Forelimb muscle (tissue), 1 donor: ENCODE results near the gene IDUA. TPM values are rescaled to one million over a fixed set of nuclear protein-coding genes. Genes with fewer than 3 reads are reported as not detected.

Source experiments
- DNase-seq: peaks from one replicate; pipeline ENCODE4 v3.0.0-alpha.2; 2013; ENCODE audit warnings: low read depth
- polyA plus RNA-seq: library from polyadenylated mRNA; unstranded; fragments of 120-200 nt; gene quantifications from one replicate; pipeline ENCODE4 v1.2.1, GENCODE V29; 2013; ENCODE audit not compliant: insufficient read length

Gene IDUA
- polyA plus RNA-seq, 1 donor, result 13.9 TPM

DNA sequence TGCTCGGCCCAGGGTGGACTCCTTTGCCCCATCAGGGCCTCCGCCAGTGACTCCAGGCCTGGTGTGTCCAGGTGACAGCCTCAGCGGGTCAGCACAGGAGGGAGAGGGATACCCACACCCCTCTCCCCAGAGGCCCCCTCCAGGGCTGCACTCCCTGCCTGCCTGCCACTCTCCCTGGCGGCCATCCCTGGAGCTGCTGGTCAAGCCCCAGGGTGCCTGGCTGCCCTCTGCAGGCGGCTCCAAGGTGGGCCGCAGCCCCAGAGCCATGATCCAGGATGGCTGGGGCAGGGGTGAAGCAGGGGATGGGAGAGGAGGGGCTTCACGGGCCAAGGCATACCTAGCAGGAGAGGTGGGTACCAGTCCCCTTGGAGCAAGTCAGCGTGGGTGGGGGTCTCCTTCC, 28.3 kb downstream of the IDUA start:
- no peak for DNase-seq

DNA sequence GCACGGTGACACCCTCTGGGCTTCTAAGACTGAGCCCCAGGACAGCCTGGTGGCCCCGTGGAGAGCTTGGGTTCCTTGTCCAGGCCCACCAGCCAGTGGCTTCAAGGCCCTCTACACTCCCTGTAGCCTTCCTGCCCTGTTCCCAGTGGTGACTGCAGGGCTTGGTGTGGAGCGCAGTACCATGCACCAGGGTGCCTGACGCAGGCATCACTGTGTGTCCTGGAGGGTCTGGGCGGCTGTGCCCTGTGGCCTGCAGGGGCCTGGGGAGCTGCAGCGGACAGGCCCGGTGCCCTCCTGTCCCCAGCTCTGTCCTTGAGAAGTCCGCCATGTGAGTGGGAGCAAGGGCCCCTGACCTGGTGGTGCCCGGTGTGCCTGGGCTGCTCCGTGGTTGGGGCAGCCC, 28.9 kb downstream of the IDUA start:
- DNase-seq, result no peak

DNA sequence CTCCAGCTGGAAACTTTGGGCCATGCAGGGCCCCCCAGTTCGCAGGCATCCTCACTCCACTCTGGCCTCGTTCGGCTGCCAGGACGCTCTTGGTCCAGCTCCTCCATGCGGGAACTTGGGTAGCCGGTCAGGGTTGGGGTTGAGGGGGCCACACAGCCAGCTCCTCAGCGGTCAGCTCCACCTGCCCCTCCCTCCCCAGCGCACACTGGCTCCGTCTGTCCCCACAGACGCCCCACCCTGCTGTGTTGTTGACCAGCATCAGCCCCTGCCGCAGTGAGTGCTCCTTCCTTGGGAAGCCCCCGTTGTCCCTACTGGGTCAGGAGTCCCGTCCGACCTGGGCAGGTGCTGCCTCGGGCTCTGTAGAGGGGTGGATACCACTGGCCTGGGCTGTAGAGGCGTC, 30.4 kb downstream of the IDUA start:
- DNase-seq, result no peak

DNA sequence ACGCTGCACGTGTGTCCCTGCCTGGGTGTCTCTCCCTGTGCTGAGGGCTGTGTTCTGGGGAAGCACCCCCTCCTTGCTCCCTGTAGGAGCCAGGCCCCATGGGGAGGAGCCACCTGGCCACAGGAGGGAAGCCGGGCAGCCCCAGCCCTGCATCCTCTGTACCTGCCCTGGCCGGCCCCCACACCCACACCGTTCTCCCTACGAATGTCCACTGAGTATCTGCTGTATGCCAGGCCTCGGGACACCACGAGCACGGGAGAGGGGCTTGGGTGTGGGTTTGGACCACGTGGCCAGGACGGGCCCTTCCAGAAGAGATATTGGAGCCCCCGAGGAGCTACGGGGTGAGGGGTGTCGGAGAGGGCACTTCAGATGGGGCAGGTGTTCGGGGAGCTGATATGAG, 30.9 kb downstream of the IDUA start:
- no peak for DNase-seq

DNA sequence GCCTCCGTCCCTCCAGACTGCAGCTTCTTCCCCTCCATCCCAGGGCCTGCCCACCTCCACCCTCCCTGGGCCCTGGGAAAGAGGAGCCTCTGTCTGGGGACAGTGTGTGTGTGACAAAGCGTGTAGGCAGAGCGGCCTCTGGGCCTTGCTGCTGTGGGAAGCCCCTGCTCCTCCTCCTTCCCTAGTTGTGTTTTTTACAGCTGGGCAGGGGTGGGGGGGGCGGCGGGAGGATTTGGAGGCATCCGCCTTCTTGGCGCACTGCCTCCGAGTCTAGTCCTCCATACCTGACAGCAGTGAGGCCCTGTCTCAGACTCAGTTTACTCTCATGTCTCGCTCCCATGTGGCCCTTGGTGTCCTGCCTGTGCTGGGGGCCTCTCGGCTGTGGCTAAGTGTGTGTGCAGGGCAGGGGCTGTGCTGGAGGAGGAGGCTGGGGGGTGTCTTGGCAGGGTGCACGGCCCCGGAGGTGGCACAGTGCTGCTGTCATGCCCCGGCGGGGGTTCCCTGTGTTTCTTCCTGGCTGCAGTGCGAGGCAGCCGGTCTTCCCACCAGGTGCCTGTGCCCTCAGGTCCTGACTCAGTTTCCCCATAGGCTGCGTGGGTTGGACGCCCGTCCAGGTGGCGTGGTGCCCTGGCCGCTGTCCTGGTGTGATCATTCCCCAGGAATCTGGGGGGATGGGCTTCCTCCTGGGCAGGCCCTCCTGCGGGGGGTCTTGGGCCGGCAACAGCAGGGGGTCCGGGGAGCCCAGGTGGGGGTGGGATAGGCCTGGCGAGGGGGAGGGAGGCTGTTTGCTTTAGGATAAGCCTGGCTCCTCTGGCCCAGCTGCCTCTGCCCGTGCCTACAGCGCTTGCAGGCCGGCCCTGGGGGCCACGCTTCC, 31.5 kb downstream of the IDUA start:
- no peak for DNase-seq

DNA sequence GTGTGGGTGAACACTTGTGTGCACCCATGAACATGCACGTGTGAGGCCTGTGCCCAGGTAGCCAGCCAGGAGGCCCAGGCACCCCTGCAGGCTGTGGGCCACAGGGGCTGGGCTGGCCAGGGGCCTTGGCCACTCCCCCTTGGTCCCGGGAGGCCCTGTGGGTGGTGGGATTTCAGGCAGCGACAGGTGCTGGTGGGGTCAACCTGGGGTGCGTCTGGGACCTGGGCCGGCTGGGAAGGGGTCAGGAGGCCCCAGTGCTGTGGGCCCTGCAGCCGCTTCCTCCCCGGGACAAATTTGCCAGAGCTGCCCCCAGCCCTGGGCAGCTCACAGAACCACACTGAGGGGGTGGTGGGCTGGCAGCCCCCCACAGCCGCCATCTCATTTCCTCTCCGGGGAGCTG, 32.5 kb downstream of the IDUA start:
- DNase-seq, result no peak

DNA sequence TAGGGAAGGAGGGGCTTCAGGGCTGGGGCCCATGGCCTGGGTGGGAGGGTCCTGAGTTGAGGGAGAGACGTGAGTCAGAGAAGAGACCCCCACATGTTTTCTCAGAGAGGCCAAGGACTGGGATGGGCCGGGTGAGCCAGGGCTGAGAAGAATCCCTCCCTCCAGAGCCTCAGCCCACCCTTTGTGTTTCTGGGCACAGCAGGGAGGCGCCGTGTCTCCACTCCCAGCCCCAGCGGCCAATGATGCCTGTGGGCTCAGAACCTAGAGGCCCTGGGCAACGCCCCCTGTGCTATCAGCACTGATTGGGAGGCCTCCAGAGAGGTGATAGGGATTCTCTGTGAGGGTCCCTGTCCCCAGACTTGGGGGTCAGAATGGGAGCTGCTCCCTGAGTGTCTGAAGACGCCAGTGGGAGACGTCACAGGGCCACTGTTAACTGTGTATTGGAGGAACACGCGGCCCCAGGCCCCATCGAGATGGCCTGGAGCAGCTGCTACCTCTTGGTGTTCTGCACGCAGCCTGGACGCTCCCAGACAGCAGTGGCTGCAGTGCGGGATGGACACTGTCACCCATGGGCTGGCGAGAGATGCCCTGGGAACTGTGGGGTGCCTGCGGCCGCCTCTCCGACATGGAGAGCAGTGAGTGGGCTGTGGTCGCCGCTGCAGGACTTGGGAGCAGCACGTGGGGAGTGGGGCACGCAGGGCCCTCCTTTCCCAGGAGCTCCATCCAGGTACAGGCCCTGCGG, 33.1 kb downstream of the IDUA start:
- DNase-seq, result no peak

DNA sequence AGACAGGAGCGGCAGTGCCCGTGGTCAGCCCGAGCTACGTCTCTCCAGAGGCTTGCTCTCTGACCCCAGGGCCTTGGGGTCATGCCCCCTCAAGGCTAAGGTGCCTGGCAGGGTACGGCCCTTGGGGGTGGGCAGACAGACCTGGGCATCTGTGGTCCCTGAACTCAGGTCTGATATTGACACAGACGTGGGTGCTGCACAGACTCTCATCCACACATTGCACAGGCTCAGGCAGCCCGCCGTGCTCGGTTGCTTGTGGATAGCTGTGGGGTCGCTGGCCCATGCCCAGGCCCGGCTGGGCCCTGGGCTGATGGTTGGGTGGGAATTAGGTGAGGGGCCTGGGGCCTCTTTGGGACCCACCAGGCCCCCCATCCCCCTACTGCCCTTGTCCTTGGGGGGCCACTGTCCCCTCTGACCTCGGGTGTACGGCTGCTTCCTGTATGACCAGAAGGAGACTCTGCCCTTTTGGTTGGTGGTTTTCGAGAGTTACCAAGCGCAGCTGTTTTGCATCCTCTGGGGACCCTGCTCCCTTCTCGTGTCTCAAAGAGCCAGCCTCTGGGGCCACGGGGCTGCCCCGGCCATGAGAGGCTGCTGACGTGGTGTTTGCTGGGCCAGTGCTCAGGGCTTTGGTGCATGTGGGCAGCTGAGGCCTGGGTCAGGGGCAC, 34.7 kb downstream of the IDUA start:
- DNase-seq, result no peak

DNA sequence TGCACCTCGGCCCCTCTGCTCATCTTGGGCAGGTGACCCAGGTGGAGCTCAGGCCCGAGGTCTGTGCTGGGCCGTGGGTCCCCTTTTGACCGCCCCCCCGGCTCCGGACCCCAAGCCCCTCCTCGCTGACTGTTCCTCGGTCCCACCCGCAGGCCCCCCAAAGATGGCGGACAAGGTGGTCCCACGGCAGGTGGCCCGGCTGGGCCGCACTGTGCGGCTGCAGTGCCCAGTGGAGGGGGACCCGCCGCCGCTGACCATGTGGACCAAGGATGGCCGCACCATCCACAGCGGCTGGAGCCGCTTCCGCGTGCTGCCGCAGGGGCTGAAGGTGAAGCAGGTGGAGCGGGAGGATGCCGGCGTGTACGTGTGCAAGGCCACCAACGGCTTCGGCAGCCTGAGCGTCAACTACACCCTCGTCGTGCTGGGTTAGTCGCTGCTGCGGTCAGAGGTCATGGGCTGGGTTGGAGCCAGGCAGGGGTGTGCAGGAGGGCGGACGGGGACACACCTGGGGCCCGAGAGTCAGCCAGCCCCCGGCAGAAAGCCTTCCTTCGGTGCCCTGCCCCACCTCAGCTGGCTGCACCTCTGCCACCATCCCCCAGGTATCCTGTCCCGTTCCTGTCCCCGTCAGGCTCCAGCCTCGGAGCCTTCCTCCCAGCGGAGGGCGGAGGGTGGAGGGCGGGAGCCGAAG, 35.4 kb downstream of the IDUA start:
- no peak for DNase-seq

DNA sequence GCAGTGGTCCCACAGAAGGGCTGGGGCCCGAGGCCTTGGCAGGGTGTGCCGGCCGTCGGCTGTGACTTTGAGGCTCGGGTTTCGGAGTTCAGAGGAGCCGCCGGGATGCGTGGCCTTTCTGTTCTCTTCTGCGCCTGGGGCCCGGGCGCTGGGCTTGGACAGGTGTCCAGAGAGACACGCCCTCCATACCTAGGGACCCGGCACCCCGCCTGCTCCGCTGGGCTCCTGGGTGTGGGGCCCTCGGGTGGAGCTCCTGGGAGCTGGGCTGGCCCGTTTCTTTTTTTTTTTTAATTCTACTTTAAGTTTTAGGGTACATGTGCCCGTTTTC, 35.9 kb downstream of the IDUA start:
- DNase-seq, result no peak

DNA sequence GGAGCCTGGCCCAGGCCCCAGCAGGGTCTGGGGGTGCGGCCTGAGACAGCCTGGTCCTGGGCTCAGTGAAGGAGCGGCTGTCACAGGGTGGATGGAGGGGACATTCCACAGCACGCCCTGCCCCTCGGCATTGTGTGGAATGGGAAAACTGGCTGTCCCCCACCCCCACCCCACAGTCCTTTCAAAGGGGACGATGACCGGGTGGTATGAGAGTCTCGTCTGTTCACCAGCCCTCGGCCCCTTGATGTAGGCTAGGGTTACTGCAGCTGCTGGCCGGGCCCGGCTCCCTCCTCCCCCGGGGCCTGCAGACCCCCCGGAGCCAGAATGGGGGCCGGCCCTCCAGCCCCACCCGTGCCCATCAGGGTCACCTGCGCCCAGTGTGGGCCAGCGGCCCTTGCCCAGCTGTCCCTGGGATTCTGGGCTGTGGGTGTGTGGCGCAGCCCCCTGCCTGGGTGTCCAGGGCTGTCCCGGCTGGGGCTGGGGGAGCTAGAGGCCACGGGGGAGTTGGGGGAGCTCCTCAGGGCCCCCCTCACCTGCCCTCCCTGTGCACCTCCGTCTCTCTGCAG, 36.3 kb downstream of the IDUA start:
- DNase-seq, result no peak

DNA sequence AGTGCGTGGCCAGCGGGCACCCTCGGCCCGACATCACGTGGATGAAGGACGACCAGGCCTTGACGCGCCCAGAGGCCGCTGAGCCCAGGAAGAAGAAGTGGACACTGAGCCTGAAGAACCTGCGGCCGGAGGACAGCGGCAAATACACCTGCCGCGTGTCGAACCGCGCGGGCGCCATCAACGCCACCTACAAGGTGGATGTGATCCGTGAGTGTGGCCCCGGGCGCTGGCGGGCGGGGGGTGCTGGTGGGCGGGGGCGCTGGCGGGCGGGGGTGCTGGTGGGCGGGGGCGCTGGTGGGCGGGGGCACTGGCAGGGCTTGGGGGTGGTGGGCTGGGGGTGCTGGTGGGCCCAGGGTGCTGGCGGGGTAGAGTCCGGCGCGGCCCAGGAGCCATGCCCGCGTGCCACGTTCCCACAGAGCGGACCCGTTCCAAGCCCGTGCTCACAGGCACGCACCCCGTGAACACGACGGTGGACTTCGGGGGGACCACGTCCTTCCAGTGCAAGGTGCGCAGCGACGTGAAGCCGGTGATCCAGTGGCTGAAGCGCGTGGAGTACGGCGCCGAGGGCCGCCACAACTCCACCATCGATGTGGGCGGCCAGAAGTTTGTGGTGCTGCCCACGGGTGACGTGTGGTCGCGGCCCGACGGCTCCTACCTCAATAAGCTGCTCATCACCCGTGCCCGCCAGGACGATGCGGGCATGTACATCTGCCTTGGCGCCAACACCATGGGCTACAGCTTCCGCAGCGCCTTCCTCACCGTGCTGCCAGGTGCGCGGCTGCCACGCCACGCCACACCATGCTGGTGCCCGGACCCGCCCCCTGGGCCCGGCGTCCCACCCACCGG, 37.3 kb downstream of the IDUA start:
- DNase-seq, result no peak

DNA sequence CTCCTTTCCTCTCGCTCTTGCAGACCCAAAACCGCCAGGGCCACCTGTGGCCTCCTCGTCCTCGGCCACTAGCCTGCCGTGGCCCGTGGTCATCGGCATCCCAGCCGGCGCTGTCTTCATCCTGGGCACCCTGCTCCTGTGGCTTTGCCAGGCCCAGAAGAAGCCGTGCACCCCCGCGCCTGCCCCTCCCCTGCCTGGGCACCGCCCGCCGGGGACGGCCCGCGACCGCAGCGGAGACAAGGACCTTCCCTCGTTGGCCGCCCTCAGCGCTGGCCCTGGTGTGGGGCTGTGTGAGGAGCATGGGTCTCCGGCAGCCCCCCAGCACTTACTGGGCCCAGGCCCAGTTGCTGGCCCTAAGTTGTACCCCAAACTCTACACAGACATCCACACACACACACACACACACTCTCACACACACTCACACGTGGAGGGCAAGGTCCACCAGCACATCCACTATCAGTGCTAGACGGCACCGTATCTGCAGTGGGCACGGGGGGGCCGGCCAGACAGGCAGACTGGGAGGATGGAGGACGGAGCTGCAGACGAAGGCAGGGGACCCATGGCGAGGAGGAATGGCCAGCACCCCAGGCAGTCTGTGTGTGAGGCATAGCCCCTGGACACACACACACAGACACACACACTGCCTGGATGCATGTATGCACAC, 38.2 kb downstream of the IDUA start:
- no peak for DNase-seq

DNA sequence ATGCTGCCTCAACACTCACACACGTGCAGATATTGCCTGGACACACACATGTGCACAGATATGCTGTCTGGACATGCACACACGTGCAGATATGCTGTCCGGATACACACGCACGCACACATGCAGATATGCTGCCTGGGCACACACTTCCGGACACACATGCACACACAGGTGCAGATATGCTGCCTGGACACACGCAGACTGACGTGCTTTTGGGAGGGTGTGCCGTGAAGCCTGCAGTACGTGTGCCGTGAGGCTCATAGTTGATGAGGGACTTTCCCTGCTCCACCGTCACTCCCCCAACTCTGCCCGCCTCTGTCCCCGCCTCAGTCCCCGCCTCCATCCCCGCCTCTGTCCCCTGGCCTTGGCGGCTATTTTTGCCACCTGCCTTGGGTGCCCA, 39.3 kb downstream of the IDUA start:
- DNase-seq, result no peak

DNA sequence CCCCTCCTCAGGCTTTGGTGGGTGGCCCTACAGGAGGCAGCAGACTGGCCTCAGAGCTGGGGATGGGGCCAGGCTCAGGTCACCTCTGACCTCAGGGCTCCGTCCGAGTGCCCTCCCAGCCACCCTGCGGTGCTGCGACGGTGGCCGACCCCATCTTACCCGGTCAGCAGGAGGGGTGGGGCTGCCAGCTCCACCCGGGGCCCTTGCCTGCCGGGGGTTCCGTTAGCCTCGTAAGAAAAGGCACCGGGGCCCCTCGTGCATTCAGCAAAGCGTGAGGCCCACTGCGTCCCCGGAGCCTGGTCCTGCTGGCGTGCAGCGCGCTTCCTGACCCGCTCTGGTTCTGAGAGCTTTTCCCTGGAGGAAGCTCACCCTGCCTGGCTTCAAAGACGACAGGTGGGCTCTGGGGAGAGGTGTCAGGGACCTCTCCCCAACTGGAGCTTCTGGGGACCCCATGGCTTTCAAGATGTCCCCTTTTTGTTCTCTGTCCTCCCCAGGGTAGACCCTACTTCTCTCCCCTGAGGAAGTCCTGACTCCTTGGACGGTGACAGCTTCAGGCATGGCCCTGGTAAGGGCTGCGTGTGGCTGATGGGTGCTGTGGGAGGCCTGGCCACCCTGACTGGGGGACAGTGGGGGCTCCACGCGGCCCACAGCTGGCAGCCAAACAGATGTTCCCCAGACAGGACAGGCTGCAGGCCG, 40.5 kb downstream of the IDUA start:
- no peak for DNase-seq

DNA sequence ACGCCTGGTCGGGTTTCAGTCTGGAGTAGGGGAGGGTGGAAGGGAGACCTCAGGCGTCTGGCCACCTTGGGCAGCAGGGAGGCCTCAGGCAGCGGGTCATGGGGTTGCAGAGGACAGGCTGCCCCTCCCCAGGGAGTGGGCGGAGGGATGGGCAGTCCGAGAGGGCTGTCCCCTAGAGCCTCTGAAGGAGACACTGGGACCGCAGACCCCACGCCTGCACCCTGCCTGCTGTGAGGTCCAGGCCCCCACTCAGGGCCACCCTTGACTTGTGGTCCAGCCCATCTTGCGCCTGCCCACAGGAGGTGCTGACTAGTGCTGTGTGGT, 41.0 kb downstream of the IDUA start:
- no peak for DNase-seq

DNA sequence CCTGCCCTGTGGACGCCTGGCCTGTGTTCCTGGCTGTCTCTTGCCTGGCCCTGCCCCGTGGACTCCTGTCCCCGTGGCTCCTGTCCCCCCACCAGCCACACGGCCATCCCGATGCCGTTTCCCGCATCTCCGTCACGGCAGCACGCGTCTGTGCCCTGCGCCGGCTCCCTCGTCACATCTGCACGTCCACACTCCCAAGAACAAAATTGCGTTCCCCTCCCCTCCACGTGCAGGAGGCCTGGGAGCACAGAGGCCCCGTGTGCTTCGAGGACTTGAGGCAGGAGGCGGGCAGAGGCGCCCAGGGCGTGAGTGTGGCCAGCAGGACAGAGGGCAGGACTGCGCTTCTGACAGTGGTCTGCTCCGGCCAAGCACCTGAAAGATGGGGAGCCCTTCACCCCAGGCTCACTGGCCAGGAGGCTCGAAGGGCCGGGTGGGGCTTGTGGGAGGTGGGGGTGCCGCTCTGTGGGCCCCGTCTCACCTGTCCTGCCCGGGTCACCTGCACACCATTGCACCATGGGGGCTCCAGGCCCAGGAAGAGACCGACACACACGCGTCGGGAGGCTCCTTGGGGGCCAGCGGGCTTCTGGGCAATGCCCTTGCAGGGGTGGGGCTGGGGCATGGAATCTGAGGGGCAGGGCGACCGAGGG, 41.9 kb downstream of the IDUA start:
- DNase-seq, result no peak

DNA sequence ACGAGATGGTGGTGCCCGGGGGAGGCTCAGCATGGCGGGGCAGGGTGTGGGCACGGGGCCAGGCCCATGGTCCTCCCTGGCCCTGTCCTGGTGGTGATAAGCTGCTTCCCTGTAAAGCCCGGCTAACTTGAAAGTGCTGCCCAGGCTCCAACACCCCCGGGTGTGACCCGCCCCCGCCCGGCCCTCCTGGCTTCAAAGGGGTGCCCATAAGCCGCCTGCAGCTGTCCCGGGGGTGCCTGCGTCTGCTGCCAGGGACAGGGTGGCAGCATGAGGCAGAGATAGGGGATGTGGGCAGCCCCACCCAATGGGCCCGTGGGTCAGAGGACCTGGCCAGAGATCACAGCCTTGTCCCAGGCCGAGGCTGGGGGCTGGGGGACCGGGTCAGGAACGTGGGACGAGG, 42.7 kb downstream of the IDUA start:
- DNase-seq, result no peak

DNA sequence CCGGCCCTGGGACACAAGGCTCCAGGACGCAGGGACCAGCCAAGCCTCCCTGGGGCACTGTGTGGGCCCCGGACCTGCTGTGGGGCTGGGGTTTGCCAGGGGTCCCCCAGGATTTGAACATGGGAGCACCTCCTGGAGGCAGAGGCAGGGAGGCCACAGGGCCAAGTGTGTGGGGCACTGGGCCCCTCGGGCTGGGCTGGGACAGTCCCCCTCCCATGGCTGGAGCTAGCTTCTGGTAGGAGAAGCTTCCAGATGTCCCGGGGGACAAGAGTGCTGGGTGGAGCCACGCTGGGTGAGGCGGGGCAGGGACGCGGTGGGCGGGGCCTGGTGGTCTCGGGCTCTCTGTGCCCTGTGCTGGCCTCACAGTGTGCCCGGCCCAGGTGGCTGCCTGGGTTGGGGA, 43.2 kb downstream of the IDUA start:
- no peak for DNase-seq
